Measurements from ENCODE around the gene GRB7.
"Not testable (repeated sequence)": the region's sequence is repeated elsewhere in the genome, so short reads cannot be mapped to it uniquely, and the experiment has no call there.

Gene GRB7

GRCh38 chr17:39736319-39737165 is 1.2 kb upstream of the GRB7 start:
- no peak for DNase-seq

GRCh38 chr17:39737206-39737759 is 455 bp upstream of the GRB7 start:
- DNase-seq: no peak

- no peak for DNase-seq
These were observed 797 bp downstream of the GRB7 start for GRCh38 chr17:39738568-39738901.

- DNase-seq: no peak
These were observed 1.5 kb downstream of the GRB7 start for GRCh38 chr17:39738983-39739884.

GRCh38 chr17:39739885-39740356 is 2.2 kb downstream of the GRB7 start:
- DNase-seq: no peak

- DNase-seq: no peak
These were observed 2.8 kb downstream of the GRB7 start for GRCh38 chr17:39740357-39741111.

- DNase-seq: no peak
These were observed 4.6 kb downstream of the GRB7 start for GRCh38 chr17:39742126-39742855.

- DNase-seq: no peak
These were observed 5.2 kb downstream of the GRB7 start for GRCh38 chr17:39742856-39743436.

- no peak for DNase-seq
These were observed 6.5 kb downstream of the GRB7 start for GRCh38 chr17:39744075-39744835.

- no peak for DNase-seq
These were observed 7.1 kb downstream of the GRB7 start for GRCh38 chr17:39744836-39745215.

GRCh38 chr17:39745335-39746144 is 7.8 kb downstream of the GRB7 start:
- DNase-seq: no peak

GRCh38 chr17:39746145-39746461 is 8.4 kb downstream of the GRB7 start:
- DNase-seq: no peak

- no peak for DNase-seq
These were observed 10.0 kb downstream of the GRB7 start for GRCh38 chr17:39747745-39748144.

- DNase-seq: not testable (repeated sequence)
These were observed 10.8 kb downstream of the GRB7 start for GRCh38 chr17:39748444-39749034.

GRCh38 chr17:39750131-39751015 is 12.6 kb downstream of the GRB7 start:
- no peak for DNase-seq

GRCh38 chr17:39751016-39751543 is 13.3 kb downstream of the GRB7 start:
- no peak for DNase-seq

GRCh38 chr17:39751637-39752036 is 13.9 kb downstream of the GRB7 start:
- DNase-seq: no peak

- no peak for DNase-seq
These were observed 14.6 kb downstream of the GRB7 start for GRCh38 chr17:39752241-39752881.

All from SIG-M5 (cell line).